ENCODE results near the gene EPHA3.

GRCh38 chr3:89335693-89336092 lies 228.3 kb downstream of the EPHA3 start:
- TF ChIP-seq CTCF (IDR thresholded peaks at IDR 0.05) (no peak), EP300 (IDR thresholded peaks at IDR 0.05) (no peak)

All from ovary (tissue), 3 donors.